Measurements from ENCODE around the gene GJE1.

The GJE1 gene

DNA sequence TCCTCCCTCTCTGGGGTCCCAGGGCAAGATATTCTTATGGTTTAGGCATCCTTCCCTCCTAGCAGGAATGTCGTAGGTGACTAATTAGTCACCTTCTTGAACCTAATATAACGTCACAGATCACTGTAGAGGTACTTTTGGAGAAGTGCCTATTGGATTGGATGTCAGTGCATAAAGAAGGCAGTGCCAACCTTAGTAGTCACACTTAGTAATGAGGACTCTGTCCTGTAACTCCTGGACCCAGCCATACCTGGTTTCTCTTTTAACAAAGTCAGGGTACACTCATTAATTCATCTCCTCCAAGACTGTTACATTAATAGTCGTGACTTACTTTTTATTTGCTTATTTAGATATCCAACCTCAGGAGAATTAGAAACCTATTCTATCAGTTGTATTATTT, 34.3 kb downstream of the GJE1 start:
- DNase-seq (ENCODE audit: low spot score), result no peak

DNA sequence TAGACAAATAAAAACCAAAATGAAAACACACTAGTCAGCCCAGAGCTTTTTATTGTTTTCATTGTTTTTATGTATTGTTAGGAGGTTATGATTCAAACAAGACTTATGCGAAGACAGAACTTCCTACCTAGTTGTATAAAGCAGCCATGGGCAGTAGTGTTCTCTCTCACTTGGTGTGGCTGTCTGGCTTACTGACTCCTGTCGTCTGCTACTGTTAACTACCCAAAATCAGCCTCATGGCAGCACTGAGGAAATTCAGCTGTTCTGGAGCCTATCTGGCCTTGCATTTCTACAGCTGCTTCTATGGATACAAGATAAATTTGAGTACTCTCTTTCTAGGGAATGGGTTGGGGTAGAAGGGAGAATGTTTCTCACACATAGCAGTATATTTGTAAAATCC, 34.8 kb downstream of the GJE1 start:
- DNase-seq (ENCODE audit: low spot score), result no peak

DNA sequence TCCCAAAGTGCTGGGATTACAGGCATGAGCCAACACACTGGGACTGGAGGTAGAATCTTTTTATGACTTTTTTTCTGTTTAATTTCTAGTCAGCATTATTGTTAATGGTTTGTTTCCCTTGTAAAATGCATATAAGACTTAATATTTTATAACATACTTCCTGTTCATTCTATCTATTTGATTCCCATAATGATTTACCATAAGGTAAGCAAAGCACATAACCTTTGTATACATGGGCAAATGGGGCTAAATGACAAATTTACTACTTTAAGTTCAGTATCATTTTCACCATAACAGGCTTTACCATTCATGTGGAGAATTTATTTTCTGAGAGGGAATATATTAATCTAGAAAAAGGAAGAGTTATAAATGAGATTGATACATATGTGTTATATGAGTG, 38.6 kb downstream of the GJE1 start:
- DNase-seq (ENCODE audit: low spot score), result no peak

DNA sequence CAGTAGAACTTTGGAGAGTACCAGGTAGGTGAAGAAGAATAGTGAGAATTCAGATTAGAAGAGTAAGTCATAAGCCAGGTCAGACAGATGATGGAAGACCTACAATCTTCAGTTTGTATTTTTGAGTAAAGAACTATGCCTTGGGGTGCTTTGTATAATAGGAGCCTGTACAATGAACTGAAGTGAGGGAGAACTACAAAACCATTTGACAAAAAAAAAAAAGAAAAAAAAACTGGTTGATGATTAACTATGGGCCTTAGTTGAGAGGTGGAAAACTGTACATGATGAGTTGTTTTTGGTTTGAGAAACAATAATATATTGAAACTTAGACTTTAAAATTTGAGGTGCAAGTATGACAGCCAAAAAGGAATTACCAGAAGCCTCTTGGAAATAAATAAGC, 40.0 kb downstream of the GJE1 start:
- no peak for DNase-seq (ENCODE audit: low spot score)

DNA sequence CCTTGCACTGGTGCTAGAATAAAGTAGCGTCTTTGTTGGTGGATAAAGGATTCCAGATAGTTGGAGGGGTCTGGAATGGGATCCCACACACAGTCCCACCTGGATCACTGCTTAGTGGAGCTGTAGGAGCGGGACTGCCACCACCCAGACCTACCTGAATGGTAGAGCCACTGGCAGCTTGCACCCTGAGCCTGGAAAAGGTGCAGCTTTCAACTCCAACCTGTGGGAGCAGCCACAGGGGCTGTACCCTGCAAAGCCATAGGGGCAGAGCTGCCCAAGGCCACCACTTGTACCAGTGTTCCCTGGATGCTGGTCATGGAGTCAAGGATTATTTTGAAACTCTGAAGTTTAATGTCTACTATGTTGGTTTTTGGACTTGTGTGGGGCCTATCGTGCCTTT, 41.3 kb downstream of the GJE1 start:
- DNase-seq (ENCODE audit: low spot score), result no peak

DNA sequence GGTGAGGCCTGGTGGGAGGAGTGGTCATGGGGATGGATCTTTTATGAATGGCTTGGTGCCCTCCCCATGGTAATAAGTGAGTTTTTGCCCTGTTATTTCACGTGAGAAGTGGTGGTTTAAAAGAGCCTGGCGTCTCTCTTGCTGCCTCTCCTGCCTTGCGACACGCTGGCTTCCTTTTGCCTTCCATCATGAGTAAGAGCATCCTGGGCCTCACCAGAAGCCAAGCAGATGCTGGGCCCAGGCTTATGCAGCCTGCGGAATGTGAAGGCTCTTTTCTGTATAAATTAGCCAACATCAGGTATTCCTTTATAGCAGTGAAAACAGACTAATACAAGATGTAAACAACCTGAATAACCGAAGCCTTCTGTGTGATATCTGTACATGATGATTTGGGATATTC, 42.0 kb downstream of the GJE1 start:
- no peak for DNase-seq (ENCODE audit: low spot score)

DNA sequence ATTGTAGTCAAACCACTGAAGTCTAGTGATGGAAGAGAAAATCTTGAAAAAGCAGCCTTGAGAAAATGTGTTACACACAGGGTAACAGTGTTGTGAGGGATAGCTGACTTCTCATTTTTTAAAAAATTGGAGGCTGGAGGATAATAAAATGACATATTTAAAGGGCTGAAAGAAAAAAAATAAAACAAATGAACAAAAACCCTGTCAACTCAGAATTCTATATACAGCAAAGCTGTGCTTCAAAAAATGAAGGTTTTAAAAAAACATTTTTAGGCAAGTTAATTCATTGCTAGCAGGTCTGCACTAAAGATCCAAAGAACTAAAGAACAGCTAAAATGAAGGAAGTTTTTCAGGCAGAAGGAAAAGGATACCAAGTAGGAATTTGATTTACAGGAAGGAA, 45.4 kb downstream of the GJE1 start:
- DNase-seq (ENCODE audit: low spot score), result no peak

DNA sequence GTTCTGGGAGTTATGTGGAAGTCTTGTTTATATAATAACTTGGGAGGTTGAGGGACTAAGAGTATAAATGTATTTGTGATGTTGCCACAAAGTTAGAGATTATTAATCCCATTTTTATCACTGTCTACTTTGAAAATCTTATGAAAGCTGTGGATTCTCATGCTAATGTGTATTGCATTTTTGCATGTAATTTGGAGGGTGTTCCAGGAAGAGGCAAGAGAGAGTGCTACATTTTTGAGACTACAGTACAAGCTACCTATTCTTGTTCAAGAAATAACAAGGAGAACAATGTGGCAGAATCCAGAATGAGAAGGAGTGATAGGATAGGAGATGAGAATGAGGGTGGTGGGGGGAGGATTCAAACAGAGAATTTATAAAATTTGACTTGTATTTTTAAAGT, 49.3 kb downstream of the GJE1 start:
- no peak for DNase-seq (ENCODE audit: low spot score)

DNA sequence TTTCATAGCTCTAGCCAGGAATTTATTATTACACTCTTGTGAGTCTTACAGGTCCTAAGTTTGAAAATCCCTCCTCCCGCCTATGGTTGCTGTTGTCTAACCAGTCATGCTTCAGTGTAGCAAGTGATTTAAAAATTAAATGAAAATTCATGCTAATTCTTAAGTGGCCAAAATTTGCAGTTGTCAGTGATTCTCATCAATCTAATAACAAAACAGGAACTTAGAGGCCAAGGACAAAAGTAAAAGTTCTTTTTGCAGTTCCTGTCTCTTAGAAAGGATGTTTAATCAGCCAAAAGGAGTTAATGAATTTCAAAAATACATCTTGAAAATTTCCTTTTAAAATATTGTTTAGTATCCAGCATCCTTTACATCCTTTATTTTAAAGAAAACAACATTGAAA, 50.6 kb downstream of the GJE1 start:
- no peak for DNase-seq (ENCODE audit: low spot score)

DNA sequence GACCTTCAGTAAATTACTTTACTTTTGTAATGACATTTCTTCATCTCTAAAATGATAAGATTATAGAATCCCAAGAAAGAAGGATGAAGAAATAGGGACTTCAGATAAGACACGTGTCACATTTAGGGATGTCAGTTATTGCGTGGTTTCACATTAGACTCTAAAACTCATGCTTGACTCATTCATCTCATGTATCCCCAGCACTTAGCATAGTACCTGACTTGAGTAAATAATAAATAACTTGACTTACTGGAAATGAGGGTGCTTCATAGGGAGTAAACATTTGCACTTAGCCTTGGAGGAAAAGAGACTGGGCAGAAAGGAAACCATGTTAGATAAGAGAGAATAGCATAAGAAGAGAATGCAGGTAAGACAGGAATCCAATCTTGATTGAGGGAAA, 51.6 kb downstream of the GJE1 start:
- DNase-seq (ENCODE audit: low spot score), result no peak
